ENCODE measurements around the gene KLRC4.
"Not testable (repeated sequence)": the region's sequence is repeated elsewhere in the genome, so short reads cannot be mapped to it uniquely, and the experiment has no call there.

The KLRC4 gene, protein sequence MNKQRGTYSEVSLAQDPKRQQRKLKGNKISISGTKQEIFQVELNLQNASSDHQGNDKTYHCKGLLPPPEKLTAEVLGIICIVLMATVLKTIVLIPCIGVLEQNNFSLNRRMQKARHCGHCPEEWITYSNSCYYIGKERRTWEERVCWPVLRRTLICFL

DNA sequence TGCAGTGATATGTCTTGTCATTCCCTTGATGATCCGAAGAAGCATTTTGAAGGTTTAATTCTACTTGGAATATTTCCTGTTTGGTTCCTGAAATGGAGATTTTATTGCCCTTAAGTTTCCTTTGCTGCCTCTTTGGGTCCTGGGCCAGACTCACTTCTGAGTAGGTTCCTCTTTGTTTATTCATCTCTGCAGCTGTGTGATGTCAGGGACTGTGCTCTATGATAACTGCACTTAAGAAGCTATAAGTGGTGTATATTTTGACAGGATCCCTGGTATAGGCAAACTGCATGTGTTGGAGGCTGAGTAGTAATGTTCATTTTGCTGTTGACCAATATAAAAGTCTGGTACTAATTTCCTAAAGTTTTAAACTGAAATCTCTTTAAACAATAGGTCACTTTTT, at the start of gene KLRC4:
TSS of gene KLRC4 (minus strand) at position 366 of the 400 bp plus-strand sequence. CDS start at position 184, 182 bp downstream.
- no peak for DNase-seq

DNA sequence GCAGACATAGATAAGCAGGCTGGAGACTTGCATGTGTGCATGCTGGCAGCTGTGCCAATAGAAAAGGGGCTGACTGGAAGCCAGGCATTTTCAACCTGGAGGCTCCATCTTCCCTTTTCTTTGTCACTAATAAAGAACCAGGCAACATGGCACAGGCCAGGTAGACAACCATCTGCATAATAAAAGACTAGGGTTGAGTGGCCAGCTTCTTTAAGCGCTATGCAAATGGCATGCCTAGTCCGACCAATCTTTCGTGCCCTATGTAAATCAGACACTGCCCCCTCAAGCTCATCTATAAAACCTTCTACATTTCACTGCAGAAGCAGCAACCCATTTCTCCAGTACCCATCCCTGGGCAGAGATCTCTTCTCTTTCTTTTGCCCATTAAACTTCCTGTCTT, 48.2 kb upstream of the KLRC4 start:
- DNase-seq: no peak

DNA sequence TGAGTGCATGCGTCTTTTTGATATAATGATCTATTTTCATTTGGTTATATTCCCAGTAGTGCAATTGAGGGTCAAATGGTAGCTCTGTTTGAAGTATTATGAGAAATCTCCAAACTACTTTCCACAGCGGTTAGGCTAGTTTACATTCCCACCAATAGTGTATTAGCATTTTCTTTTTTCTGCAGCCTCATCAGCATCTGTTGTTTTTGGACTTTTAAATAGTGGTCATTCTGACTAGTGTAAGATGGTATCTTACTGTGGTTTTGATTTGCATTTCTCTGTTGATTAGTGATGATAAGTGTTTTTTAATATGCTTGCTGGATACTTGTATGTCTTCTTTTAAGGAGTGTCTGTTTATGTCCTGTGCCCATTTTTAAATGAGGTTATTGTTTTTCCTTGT, 47.3 kb upstream of the KLRC4 start:
- DNase-seq: no peak

DNA sequence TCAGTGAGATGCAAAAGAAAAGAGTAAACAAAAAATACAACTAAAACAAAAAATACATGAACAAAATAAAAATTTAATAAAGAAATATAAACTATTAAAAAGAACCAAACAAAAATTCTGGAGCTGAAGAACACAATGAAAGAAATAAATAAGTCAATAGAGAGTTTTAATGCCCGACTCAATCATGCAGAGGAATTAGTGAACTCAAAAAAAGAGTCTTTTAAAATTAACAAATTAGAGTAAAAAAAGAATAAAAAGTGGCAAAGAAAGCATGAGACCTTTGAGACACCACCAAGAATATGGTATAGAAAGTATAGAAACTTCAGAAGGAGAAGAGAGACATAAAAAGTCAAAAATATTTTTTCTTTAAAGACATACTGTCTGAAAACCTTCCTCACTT, 46.2 kb upstream of the KLRC4 start:
- DNase-seq: no peak

DNA sequence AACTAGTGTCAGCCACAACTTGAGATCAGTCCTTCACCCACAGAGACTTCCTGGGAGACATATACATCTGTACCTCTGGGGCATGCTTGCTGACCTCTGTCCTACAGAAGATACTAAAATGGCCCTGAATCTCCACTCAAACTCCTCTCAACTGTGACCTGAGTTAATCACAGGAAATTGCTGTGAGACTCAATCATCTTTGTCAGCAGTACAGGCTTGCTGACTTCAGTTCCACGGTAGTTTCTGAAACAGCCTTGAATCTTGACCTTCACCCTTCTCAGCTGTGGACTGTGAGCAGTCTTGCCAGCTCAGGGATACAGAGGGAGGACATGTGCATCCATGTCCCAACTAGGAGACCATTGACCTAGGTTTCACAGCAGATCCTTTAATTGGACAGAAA, 45.0 kb upstream of the KLRC4 start:
- DNase-seq: no peak

DNA sequence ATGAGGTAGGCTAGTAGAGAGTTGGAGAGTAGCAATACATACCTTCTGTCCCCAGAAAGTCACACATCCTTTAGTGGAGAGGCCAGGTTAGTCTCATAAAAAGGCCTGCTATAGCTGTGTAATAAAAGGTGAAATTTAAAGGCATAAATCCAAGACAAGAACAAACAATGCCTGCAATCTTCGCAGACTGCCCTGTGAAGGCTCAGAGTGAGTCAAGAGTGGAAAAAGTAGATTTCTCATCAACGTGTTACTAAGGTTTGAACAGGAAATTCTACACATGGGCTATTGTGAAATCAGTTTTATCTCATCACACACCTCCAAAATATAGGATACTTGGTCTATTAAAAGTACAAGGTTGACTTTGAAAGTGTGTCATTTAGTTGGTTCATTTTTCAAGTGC, 43.6 kb upstream of the KLRC4 start, which contains the start of gene KLRC1:
TSS of gene KLRC1 (minus strand) at position 222 of the 400 bp plus-strand sequence. CDS start 2,221 bp downstream, outside the sequence.
- no peak for DNase-seq

DNA sequence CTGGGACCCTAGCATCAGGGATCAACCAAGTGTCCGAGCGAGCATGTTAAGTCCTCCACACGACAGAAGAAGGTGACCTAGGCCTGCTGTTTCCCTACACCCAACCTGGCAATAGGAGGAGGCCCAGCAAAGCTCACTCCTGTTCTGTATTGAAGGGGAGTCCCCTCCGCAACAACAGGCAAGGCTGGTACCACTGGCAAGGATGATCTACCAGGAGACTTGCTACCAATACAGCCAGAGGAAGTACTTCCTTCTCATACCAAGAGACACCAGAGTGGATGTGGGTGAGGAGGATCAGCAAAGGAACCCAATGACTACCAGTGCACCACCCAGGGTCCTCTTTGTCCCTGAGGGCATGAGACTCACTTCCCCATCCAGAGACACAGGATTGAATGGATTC, 38.7 kb upstream of the KLRC4 start:
- DNase-seq: no peak

DNA sequence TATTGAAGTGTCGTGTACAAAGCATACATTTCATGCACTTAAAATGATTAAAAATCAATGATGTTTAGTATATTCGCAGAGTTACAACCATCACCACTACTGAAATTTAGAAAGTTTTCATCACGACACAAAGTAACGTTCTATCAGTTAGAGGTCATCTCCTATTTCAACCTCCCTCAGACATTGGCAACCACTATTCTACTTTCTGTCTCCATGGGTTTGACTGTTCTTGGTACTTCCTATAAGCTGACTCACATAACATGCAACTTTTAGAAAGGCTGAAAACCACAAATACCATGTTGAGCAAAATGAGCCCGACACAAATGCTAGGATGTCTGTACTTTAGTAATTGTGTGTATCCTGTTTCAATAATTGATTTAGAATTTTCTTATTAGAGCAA, 36.5 kb upstream of the KLRC4 start:
- DNase-seq: not testable (repeated sequence)

DNA sequence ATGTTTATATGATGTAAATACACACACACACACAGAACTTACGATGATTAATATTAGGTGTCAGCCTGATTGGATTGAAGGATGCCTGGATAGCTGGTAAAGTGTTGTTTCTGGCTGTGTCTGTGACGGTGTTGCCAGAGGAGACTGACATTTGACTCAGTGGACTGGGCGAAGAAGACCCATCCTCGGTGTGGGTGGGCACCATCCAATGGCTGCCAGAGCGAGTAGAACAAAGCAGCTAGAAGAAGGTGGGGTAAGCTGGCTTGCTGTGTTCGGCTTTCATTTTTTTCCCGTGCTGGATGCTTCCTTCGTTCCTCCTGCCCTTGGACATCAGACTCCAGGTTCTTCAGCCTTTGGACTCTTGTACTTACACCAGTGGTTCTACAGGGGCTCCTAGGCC, 31.6 kb upstream of the KLRC4 start:
- not testable (repeated sequence) for DNase-seq

DNA sequence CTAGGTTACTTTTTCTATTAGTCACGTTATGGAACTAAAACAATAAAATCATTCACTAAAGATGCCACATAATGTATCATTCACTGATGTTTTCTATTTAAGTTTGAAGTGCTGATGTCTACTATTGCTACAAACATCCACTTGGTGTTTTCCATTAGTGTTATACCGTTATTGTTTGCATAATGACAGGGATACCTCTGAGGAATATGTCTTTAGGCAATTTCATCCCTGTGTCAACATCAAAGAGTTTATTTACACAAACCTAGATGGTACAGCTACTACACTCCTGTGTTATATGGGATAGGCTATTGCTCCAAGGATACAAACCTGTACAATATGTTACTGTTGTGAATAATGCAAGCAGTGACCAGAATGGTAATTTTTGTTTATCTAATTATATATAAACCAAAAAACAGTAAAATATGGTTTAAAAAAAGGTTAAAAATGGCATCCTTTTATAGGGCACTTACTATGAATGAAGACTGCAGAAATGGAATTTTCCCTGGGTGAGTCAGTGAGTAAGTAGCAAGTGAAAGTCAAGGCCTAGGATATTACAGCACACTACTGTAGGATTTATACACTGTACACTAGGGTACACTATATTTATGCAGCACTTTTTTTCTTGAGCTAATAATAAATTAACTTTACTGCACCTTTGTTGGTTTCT, 30.2 kb upstream of the KLRC4 start:
- not testable (repeated sequence) for DNase-seq

DNA sequence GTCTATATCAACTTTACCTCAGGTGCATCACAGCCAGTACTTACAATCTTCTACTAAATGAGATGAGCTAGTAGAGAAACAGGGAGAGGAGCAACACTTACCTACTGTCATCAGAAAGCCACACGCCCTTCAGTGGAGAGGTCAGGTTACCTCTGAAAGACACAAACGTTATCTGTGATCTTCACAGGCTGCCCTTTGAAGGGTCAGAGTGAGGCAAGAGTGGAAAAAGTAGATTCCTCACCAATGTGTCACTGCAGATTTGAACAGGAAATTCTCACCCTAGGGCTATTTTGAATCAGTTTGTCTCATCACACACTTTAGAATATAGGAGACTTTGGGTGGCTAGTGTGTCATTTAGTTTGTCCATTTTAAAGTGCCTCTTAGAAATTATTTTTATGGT, 28.0 kb upstream of the KLRC4 start:
- not testable (repeated sequence) for DNase-seq

DNA sequence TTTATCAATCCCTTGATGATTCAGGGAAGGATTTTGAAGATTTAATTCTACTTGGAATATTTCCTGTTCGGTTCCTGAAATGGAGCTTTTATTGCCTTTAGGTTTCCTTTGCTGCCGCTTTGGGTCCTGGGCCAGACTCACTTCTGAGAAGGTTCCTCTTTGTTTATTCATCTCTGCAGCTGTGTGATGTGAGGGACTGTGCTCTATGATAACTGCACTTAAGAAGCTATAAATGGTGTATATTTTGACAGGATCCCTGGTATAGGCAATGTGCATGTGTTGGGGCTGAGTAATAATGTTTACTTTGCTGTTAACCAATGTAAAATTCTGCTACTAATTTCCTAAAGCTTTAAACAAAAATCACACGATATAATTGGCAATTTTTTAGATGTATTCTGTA, 26.3 kb upstream of the KLRC4 start, which contains the start of gene KLRC2:
TSS of gene KLRC2 (minus strand) at position 195 of the 400 bp plus-strand sequence. CDS start at position 171, 24 bp downstream.
- DNase-seq: not testable (repeated sequence)

DNA sequence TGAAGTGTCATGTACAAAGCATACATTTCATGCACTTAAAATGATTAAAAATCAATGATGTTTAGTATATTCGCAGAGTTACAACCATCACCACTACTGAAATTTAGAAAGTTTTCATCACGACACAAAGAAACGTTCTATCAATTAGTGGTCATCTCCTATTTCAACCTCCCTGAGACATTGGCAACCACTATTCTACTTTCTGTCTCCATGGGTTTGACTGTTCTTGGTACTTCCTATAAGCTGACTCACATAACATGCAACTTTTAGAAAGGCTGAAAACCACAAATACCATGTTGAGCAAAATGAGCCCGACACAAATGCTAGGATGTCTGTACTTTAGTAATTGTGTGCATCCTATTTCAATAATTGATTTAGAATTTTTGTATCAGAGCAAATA, 21.1 kb upstream of the KLRC4 start:
- DNase-seq: not testable (repeated sequence)

DNA sequence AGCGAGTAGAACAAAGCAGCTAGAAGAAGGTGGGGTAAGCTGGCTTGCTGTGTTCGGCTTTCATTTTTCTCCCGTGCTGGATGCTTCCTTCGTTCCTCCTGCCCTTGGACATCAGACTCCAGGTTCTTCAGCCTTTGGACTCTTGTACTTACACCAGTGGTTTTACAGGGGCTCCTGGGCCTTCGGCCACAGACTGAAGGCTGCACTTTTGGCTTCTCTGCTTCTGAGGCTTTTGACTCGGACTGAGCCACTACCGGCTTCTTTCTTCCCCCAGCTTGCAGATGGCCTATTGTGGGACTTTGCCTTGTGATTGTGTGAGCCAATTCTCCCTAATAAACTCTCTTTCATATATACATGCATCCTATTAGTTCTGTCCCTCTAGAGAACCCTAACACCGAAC, 16.4 kb upstream of the KLRC4 start:
- DNase-seq: not testable (repeated sequence)

DNA sequence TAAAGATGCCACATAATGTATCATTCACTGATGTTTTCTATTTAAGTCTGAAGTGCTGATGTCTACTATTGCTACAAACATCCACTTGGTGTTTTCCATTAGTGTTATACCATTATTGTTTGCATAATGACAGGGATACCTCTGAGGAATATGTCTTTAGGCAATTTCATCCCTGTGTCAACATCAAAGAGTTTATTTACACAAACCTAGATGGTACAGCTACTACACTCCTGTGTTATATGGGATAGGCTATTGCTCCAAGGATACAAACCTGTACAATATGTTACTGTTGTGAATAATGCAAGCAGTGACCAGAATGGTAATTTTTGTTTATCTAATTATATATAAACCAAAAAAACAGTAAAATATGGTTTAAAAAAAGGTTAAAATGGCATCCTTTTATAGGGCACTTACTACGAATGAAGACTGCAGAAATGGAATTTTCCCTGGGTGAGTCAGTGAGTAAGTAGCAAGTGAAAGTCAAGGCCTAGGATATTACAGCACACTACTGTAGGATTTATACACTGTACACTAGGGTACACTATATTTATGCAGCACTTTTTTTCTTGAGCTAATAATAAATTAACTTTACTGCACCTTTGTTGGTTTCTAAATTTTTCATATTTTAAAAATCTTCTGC, 14.8 kb upstream of the KLRC4 start:
- DNase-seq: not testable (repeated sequence)

DNA sequence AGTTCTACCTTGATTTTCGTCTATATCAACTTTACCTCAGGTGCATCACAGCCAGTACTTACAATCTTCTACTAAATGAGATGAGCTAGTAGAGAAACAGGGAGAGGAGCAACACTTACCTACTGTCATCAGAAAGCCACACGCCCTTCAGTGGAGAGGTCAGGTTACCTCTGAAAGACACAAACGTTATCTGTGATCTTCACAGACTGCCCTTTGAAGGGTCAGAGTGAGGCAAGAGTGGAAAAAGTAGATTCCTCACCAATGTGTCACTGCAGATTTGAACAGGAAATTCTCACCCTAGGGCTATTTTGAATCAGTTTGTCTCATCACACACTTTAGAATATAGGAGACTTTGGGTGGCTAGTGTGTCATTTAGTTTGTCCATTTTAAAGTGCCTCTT, 12.6 kb upstream of the KLRC4 start:
- not testable (repeated sequence) for DNase-seq

DNA sequence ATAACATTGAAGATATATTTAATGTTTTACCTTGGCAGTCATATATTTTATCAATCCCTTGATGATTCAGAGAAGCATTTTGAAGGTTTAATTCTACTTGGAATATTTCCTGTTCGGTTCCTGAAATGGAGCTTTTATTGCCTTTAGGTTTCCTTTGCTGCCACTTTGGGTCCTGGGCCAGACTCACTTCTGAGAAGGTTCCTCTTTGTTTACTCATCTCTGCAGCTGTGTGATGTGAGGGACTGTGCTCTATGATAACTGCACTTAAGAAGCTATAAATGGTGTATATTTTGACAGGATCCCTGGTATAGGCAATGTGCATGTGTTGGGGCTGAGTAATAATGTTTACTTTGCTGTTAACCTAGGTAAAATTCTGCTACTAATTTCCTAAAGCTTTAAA, 10.8 kb upstream of the KLRC4 start, which contains the start of gene KLRC3:
TSS of gene KLRC3 (minus strand) at position 262 of the 400 bp plus-strand sequence. CDS start at position 217, 45 bp downstream.
- DNase-seq: not testable (repeated sequence)

DNA sequence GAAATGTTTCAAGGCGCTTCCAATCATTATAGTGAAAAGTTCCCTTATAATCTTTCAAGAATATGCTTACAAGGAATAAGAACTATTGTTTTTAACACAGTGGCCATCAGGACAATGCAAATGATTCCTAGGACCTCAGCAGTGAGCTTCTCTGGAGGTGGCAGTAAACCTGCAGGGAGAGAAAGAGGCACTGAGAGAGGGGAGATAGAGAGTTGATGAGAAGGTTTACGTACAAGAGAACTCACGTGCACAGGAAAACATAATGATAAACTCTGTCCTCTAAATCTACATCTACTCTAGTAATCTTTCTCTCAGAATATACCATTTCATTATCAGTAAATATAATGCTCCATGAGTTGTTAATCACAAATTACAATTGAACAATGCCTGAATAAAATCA, 715 bp downstream of the KLRC4 start:
- no peak for DNase-seq

DNA sequence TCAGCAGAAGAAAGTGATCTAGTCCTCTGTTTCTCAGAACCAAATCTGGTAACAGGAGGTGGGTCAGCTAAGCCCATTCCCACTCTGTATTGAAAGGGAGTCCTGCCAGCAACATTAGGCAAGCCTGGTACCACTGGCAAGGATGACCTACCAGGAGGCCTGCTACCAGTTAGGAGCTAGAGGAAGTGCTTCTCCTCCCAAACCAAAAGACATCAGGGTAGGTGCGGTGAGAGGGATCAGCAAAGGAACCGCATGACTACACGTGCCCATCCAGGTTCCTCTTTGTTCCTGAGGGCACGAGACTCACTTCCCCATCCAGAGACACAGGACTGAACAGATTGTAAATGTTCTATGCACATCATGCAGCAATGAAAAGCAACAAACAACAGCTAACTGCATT, 2.8 kb downstream of the KLRC4 start:
- no peak for DNase-seq

DNA sequence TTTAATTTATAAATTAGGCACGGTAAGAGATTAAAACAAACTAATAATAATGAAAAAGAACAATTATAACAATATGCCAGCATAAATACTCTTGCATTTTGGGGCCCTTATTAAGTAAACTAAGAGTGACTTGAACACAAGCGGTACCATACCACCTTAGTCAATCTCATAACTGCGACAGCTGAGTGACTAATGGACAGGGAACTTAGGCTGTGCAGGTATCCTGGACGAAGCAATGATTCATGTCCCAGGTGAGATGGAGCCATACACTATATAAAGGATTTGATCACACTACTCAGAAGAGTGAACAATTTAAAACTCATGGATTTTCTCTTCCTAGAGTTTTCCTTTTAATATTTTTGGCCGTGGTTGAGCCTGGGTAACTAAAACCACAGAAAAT, 4.3 kb downstream of the KLRC4 start:
- no peak for DNase-seq

DNA sequence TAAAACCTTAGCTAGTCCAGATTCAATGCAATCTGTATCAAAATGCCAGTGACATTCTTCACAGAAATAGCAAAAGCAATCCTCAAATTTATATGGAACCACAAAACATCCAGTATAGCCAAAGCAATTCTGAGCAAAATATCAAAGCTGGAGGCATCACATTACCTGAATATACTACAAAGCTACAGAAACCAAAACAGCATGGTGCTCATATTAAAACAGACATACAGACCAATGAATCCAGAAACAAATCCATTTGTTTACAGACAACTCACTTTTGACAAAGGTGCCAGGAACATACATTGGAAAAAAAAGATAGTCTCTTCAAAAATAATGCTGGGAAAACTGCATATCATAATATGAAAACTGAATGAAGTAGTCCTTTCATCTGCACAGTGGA, 4.8 kb downstream of the KLRC4 start:
- no peak for DNase-seq

DNA sequence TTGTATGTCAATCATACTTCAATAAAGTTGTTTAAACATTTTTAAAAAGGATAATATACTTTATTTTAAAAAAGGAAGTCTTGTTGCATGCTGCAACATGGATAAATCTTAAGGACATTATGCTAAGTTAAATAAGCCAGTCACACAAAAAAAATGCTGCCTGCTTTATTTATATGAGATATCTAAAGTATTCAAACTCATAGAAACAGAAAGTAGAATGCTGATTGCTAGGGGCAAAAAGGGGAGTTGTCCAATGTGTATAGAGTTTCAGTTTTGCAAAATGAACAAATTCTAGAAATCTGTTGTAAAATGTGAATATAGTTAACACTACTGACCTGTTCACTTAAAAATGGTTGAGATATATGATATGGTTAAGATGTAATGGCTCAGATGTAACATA, 8.7 kb downstream of the KLRC4 start:
- no peak for DNase-seq

DNA sequence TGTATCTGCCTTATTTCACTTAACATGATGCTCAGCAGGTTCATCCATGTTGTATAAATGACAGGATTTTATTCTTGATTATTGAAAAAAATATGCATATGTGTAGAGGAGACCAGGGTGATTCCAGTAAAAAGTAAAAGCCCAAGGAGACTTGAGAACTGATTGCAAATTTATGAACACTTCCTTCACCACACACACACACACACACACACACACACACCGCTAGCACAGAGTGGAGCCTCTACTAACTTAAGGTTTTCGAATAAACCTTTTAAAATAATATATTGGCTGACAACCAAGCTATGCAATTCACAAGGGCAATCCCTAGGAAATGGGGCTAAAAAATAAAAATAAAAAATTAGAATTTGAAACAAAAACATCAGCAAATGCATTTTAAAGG, 11.4 kb downstream of the KLRC4 start:
- DNase-seq: no peak

DNA sequence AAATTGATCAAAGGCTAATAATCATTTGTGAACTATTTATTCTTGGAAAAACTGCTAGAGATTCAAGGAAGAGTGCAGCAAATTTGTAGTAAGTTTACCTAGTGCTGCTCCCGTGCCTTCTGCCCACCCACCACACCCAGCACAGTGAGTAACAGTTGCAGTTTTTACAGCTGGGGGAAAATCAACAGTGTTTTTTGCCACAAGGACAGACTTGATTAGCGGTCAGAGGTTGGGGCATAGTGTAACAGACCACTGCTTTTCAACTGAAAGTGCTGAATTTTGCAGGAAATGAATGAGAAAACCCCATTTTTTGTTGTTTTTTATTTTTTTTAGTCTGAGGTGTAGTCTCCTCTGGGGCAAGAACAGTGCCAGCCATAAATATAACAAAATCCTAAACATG, 12.3 kb downstream of the KLRC4 start:
- DNase-seq: no peak

Measured in NCI-H1436 (cell line).